Stimulated activated CD4-positive, alpha-beta T cell treated with anti-CD3 and anti-CD28 coated beads, Interleukin-12 subunit alpha, Interleukin-12 subunit beta, amount 100 ng/mL, for 24 hours (primary cell): ENCODE measurements around the gene FCMR.

Experiments used
- DNase-seq, 2 experiments: peaks; one replicate each; pipeline ENCODE4 v3.0.0-alpha.2; 2020; ENCODE audit warnings: low read depth in 2 of 2

The FCMR gene

DNA sequence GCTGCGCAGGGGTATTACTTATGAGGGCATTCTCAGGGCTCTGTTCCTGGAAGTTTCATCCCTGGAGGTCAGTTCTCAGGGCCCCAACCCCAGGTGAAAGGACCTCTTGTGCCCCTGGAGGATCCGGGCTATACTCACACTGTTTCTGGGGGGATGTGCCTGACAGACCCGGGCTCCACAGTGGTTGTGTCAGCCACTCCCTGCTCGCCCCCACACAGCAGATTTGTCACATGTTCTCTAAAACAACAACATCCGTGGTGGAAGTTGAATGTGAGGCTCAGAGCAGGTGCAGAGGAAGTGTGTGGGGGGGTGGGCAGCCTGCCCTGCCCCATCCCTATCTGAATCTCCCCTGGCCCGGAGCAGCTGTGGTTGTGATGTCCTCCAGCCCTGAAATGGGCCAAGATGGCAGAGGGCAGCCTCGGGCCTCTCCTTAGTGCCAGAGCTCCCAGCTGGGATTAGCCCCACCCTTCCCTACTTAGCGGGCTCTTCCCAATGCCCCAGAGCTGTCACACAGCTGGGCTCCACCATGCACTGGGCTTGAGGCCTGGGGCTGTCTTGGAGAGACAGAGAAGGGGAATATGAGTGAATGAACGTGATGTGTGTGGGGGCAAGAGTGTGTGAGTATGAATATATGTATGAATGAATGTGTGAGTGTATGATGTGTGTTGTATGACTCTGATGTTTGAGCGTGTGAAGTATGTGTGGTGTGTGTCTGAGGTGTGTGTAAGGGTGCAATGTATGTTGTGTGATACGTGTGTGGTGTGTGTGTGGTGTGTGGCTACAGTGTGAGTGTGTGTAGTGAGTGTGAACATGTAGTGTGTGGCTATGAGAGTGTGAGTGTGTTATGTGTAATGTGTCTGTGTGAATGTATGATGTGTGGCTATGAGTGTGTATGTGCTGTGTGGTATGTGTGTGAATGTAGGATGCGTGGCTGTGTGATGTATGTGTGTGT lies 1.5 kb upstream of the FCMR start:
- peak in 1 of 2 experiments; percentile 54 for DNase-seq

DNA sequence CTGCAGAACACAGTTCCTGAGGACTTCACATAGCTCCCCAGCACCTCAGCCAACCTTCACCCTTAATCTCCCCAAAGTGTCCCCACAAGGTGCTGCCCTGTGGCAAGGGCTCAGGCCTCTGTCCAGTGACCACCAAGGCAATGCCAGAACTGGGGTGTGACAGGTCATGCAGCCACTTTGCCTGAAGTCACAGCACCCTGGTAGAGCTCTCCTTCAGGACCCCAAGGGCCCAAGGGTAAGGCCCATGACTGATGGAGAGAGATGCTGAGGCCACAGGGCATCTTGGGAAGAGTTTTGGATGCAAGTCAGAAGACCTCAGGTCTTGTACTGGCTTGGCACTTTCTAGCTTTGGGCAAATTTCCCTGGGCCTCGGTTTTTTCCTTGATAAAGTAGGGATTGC lies 783 bp upstream of the FCMR start:
- DNase-seq, result no peak

DNA sequence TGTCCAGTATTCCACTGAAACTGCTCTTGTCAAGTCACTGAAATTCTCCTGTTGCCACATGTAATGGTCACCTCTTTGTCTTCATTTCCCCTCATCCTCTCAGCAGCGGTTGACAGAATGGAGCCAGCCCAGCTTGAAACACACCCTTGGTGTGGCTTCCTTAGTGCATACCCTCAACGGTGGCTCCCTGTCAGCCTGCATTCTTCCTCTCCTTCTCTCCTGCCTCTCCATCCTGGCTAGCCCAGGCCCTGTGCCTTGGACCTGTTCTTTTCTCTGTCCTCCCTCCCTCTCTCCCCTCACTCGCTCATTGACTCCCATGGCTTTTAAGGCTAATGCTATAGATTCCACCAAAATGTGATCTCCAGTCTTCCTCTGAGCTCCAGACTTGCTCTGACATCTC lies 3.7 kb downstream of the FCMR start:
- no peak for DNase-seq

DNA sequence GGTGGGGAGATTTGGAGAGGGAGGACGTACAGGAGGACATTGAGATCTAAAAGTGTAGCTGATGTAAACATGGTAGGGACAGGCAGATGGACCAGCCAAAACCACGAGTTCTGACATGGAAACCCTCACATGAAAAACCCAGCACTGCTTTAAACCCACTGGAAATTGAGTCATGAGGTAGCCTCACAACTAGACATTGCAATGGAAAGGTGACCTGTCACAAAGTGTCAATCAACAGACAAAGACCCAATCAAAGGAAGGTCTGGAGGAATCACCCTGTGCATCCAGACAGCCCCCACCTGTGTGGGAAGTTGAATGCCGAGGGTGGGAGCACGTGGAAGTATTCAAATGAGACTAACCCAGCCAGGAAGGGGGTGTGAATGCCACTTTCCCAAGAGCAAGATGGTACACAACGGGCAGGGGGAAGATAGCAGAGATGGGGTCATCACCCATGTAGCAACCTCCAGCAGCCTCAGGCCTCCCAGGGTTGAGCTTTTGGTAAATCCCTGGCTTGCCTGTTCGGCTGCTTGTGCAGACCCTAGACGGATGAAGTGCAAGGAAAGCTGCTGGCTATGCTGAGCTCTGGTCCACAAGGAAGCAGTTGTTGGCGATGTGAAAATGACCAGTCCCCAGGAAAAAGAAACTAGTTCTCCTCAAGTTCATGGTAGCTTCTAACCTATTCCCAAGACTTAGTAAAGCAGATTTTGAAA lies 5.6 kb downstream of the FCMR start:
- no peak for DNase-seq

DNA sequence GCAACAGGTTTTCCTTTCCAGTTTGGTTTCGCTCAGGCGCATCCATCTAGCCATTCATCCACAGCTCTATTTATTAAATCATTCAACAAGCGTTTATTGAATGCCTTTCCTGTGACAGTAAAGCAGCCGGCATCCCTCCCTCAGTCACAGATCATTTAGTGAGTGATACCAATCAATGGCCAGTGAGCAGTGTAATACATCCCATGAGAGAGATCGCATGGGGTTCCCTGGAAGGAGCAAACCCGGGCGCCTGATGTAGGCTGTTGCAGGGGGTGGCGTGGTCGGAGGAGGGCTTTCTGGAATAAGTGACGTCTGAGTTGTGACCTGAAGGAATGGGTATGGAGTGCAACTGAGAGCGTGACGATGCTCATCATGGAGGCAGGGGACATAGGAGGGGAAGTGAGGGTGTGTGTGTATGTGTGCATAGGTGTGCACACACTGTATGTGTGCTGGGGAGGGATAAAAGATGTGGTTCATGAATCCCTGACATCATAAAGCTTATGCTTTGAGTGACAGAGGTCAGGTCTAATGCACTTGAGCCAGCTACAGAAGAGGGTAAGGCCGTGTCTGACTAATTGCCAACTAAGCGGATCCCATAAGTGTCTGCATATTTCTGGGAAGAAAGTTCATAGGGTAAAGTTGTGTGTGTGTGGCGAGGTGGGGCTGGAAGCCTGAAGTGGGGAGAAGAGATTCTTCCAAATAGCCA lies 6.6 kb downstream of the FCMR start:
- no peak for DNase-seq

DNA sequence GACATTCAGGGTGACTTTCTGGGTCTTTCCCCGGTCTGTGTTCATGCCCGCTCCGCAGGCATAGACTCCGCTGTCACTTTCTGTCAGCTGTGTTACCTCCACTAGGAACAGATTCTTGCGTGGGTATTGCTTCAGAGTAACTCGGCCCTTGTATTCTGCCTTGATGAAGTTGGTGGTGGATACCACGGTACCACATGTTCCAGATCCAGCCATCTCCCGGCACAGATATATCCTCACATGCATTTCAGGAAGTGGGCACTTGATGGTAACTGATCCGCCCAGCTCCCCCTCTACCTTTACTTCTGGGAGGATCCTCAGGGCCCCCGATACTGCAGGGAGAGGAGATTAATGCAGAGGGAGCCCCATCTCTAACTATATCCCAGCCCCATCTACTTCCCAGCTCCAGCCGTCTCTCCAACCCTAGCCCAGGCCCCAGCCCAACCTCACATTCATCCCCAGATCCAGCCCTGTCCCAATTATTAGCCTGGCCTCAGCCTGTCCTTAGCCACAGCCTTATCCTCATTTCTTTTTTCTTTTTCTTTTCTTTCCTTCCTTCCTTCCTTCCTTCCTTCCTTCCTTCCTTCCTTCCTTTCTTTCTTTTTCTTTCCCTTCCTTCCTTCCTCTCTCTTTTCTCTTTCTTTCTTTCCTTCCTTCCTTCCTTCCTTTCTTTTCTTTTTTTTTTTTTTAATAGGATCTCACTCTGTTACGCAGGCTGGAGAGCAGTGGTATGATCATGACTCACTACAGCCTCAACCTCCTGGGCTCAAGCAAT lies 7.8 kb downstream of the FCMR start:
- no peak for DNase-seq

DNA sequence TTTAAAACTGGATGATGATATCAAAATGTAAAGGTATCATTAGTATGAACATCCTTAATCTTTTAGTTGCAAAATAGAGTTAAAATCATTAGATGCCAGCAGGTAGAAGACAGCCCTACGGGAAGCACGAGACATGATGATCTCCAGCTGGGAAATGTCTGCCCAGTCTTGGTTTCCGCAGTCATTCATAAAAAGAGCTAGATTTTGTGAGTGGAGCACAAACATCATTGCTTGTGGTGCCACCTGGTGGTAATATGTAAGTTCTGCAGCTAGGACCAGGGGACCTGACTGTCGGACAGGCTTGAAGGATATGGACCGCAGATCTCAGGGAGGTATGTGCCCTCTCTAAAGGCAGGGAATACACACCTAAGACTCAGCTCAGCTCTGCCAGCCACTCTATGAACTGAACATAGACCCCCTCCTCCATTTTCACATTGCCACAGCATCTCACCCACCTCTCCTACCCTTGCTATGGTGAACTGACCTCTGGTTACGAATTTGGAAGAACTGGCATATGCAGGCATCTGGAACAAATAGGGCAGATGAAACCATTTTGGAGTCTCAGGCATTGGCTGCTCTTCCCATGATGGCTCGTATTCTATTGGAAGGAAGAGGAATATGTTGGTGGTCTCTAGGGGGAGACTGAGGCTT lies 9.2 kb downstream of the FCMR start:
- DNase-seq, result peak in 1 of 2 experiments; percentile 58

DNA sequence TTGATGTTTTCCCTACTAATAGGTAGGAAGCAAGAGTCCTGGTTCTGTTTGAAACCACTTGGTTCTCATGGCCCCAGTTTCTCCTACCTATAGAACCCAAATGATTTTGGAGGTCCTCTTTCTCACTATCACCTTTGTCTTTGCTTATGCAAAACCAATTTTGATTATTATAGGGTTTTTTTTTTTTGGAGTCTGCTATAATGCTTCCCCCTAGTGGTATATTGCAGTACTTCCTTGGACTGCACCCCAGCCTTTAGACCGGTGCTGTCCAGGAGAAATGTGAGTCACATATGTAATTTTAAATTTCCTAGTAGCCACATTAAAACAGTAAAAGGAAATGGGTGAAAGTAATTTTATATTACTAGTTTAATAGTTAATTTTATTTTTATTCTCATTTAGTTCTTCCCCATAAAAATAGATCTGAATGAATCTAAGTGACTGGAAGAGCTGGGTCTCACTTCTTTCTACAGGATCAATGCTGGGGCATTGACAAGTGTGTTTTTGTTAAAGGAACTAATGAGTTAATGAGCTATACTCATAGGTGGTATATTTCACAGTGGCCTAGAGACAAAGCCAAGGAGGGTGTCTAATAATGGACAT lies 10.6 kb downstream of the FCMR start:
- no peak for DNase-seq

DNA sequence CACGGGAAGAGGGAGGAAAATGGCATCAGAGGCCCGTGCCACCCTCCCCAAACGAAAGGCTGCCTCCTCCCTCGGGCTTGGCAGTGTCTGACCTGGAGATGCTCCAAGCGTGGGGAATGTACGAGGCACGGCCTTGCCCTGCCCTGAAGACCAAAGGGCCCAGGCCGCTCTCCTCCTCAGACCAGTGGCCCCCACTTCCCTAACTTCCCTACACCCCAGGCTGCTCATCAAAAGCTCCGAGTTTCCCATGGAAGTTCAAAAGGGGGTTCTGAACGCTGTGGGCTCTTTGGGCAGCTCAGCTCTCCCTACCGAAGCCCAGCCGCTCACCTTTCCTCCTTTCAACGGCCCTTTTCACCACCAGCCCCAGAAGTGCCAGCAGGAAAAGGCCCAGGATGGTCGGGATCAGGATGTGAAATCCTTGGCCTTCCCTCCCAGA lies 11.8 kb downstream of the FCMR start:
- DNase-seq, result no peak

DNA sequence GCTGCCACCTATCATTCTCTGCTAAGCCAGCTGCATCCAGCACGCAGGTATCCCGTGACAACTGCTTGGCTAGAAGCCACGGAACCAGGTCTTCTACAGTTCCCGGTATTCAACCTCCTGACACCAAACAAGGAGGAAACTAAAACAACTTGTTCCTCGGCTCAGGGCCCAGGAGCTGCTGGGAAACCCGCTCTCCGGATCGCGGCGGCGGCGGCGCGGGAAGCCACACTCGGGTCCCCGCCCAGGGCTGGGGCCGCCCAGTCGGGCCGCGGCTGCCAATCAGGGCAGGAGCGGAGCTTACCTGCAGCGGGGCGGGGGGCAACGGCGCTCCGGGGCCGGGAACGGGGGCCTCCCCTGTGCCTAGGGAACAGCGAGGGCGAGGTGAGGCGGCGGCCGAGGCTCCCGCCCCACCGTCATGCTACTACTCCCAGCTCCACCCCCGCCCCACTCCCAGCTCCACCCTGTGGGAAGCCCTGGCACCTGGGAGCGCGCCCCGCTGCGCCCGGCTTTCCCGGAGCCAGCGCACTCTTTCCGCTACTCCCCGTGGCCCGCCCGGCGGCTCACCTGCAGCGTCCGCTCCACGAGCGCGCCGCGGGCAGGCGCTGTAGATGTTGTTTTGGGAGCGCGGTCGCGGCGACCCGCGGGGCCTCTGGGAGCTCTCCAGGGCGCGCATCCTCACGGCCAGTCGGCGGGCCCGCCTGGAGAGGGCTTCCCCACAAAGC lies 12.4 kb downstream of the FCMR start:
- no peak for DNase-seq

DNA sequence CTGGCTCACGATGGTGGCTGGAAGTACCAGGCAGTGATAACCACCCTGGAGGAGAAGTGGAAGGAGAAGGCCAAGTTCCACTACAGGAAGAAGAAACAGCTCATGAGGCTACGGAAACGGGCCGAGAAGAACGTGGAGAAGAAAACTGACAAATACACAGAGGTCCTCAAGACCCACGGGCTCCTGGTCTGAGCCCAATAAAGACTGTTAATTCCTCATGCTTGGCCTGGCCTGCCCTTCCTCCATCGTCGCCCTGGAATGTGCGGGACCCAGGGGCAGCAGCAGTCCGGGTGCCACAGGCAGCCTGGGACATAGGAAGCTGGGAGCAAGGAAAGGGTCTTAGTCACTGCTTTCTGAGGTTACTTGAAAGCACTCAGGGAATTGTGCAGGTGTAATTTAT lies 13.7 kb downstream of the FCMR start:
- DNase-seq, result no peak

DNA sequence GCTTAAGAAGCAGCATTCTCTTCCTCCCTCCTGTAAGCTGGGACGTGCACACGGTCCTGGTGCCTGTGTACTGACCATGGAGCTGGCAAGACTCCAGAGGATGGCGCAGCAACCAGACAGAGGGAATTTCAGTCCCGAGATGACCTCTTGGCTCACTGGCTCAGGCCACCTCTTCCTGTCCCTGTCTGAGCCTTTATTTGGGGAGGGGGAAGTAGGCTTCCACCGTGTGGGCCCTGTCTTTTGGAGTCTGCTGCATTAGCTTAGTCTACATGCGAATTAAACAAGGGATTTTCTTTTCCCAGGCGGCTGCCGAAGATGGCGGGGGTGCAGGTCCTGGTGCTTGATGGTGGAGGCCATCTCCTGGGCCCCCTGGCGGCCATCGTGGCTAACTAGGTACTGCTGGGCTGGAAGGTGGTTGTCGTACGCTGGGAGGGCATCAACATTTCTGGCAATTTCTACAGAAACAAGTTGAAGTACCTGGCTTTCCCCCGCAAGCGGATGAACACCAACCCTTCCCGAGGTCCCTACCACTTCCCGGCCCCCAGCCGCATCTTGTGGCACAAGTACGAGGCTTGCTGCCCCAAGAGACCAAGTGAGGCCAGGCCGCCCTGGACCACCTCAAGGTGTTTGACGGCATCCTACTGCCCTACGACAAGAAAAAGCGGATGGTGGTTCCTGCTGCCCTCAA lies 14.3 kb downstream of the FCMR start:
- no peak for DNase-seq

DNA sequence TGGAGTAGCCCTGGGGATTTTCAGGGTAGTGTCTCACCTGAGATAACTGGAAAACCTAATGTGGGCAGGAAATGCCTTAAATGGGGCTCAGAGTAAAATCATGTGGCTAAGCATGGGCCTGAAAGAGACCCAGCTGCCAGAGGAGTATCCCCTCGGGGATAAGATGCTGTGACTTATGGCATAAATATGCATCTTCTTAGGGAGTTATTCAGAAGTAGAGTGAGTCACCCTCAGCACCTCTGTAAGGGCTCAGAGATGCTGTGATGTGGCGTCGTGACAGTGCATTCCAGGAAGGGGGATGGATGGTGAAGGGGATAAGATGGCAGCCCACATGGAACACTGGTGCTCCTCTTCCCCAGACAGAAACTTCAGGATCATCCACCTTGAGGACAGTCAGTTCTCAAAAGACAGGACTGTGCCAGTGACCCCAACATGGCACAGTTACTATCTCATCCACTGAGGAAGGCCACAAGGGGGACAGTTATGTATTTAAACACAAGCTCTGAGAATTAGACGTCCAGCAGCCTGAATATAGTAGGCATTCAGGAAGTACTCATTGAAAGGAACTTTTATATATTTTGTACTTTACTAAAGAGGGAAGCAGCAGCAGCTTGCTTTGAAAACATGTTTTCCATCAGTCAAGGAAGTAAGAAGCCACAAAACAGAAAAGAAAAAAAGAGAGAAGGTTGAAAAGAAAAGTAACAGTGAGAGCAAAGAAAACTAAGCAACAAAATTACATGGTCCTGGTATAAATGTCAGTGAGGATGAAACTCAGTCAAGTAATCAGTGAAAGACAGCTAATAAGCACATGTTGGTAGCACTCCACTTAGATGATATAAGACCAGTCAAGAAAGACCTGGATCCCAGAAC lies 16.2 kb downstream of the FCMR start:
- DNase-seq, result peak in 1 of 2 experiments; percentile 42

DNA sequence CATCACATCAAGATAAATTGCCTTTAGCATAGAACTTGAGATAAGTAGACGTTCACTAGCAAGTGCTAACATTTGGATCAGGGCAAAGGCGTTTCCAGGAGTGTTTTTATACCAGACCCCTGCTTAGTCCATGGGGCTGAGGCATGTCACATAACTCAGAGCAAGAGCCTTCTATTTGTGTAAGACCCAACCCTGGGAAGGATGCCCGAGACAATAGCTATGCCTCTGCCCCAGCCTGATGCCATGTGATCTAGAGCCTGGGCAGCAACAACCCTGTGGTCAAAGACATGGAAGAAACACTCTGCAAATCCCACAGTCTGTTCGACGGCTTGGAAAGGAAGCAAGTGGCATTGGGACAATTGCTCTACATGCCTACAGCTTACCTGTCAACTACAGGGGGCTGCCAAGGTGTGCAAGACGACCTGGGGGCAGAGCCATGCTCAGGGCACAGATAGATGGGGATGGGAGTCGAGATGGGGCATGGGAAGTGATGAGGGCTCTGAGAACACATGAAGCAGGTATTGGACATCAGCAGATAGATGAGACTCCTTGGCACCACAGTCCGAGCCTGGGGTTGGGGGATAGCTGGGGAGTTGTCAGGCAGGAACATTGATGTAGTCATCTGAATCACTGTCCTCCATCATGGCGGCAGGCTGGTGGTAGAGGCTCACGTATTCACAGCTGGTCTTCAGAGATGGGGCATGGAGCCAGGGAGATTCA lies 17.2 kb downstream of the FCMR start:
- no peak for DNase-seq

DNA sequence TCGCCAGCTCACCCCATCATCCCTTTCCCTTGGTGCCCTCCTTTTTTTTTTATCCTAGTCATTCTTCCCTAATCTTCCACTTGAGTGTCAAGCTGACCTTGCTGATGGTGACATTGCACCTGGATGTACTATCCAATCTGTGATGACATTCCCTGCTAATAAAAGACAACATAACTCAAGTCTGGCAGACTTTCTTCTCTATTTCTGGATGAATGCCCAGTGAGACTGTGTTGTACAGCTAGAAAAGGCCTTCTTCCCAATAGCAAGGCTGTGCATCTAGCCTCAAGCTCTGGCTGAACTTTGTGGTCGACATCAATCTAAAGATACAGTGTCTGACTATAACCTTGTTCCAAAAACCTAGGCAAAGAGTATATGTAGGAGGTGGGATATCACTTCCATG lies 18.1 kb downstream of the FCMR start:
- no peak for DNase-seq

DNA sequence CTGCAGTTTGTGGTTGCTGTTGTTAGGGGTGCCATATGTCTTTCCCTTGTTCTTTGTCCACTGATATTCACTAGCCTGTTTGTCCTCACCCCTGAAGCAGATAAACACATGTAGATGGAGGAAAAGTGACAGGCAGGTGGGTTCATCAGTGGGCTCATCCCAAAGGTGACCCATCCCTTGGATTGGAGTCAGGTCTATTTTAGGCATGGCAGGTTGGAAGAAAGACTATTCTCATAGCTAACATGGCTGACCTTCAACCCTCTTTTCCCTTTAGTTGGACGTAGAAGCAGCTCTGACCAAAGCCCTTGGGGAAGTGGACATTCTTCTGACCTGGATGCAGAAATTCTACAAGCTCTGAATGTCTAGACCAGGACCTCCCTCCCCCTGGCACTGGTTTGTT lies 19.0 kb downstream of the FCMR start:
- DNase-seq, result no peak

DNA sequence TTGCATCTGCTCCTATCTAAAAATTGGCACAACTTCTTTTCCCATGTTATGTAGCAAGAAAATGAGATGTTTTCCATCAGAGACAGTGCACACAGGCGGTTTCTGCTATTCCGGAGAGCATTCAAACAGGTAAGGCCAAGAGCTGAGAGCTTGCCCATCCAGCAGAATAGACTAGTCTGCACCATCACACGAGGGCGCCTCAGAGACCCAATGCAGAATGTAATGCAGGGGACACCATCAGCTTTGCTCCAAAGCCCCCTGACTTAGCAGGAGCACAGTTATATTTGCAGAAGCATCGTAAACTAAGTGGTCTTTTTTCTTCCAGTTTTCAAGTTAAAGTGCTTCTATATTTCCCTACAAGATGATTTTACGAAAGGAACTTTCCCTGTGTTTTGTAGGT lies 19.8 kb downstream of the FCMR start:
- no peak for DNase-seq

DNA sequence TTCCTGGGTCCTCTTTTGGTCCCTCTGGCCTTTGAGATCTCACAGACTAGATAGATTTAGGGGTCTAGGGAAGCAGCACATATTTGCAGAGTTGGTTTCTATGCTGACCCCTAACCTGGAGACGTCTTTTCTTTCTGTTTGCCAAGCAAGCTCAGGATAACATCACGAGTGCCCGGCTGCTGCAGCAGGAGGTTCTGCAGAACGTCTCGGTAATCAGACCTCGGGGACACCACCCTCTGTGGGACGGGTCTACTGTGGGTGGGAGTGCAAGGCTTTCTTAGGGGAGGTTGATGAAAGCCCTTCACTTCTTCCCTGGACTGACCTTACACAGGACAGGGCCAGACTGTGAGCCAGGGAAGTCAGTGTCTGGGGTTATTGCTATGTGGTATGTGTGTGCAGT lies 21.6 kb downstream of the FCMR start:
- DNase-seq, result no peak
